ENCODE data around the gene AHRR. TPM values are rescaled to one million over a fixed set of nuclear protein-coding genes. Genes with fewer than 3 reads are reported as not detected.

The AHRR gene
- polyA plus RNA-seq, 2 of the 4 experiments (the other 2 are of a cell fraction), result 1.2 to 1.7 TPM

DNA sequence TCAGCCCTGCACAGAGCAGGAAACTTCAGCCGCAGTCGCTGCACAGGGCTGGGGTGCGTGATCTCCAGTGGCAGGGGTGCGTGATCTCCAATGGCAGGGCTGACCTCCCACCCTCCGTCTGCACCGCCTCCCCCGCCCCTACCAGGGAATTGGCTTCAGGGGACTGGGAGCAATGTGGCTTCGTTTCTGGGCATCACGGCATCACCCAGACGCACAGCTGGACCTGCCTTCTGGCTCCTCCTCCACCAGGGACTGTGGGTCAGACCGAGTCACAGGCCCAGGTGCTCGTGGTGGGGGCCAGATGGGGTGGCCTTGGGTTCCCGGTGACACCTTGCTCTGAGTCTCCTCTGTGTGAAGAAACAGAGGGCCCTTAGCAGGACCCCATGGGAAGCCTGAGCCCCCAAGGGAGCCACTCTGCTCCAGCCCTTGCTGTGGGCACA, 51.1 kb downstream of the AHRR start:
- no peak for TF ChIP-seq TP53 (CRISPR knock-in tag; IDR thresholded peaks at IDR 0.05)
- no peak for FAIRE-seq
- no peak for DNase-seq (ENCODE audit: low read depth in 1 of 2, low spot score in 1 of 2)
- 92% methylated on average over 9 of the region's 13 CpGs for WGBS (ENCODE audit: missing lambda C conversion rate)
- Histone ChIP-seq H3K4me1 (peaks cover 14% of the 10 kb centered on the region; the same call in 2 of the 3 replicates), H3K9me3 (no peaks in the 10 kb centered on the region), H3K4me2 (no peak overlapping the region), H3K27ac (0 out of 6 replicates have a peak overlapping the region, but pooled peaks of 1 of the 2 experiments have one; percentile 95), H3K4me3 (no peak overlapping the region)
- ChIA-PET CTCF (no interaction called here), POLR2A (no interaction called here)
- ATAC-seq, result no peak

DNA sequence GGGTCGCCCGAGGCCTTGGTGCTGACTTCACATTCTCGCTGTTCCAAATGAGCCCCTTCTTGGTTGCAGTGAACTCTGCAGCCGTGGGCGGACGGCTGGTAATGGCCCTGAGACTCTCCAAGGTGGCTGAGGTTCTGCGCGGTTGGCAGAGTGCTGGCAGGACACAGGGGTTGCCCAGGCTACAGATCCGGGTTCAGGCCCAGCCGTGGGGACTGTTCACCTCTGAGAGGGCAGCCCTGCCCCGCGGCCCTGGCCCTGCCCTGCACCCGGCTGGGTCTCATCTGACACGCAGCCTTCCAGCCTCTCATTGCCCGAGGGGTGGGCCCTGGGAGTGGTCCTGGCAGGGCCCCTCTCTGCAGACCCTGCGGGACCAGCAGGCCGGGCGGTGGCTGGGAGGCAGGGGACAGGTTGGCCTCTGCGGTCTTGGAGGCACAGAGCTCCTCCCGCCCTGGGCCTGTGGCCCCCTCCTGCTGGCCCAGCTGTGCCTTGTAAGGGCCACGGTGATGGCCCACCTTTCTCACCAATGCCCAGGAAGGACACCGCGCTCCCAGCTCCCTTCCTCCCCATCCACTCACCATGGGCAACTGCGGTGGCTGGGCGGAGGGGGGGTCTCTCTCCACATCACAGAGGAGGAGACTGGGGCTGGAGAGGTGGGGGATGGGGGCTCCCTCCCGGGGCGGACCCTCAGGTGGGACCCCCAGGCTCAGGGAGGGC, 51.6 kb downstream of the AHRR start:
- WGBS (ENCODE audit: missing lambda C conversion rate), result 85% methylated on average over 5 of the region's 27 CpGs
- ChIA-PET CTCF (interaction anchor here (0.6 to 1.7 kb wide), 2 partner anchors 56 to 58 kb away, joined by 3 to 6 read pairs; no protein-coding TSS in a partner anchor), POLR2A (no interaction called here)
- Histone ChIP-seq H3K4me1 (peaks cover 14% of the 10 kb centered on the region; the same call in 2 of the 3 replicates), H3K4me3 (peak overlapping the region; percentile 79), H3K9me3 (no peaks in the 10 kb centered on the region), H3K27ac (peak overlapping the region; percentile 78 to 95), H3K4me2 (peak overlapping the region; percentile 100)
- FAIRE-seq (no peak), ATAC-seq (peak in 1 of 2 experiments; percentile 23; a peak in 3 of 6 replicates), DNase-seq (ENCODE audit: low read depth in 1 of 2, low spot score in 1 of 2) (no peak)
- no peak for TF ChIP-seq TP53 (CRISPR knock-in tag; IDR thresholded peaks at IDR 0.05)
- TF ChIP-seq KDM5A (IDR thresholded peaks at IDR 0.05), result no peak
- TF ChIP-seq ZC3H11A (IDR thresholded peaks at IDR 0.05), result no peak
- TF ChIP-seq RFX5 (IDR thresholded peaks at IDR 0.05), result no peak
- no peak for TF ChIP-seq BHLHE40 (IDR thresholded peaks at IDR 0.05; ENCODE audit: low read depth, low read length)
- no peak for TF ChIP-seq CHD4 (IDR thresholded peaks at IDR 0.05; ENCODE audit: borderline replicate concordance)
- TF ChIP-seq RAD21 (conservative IDR thresholded peaks at IDR 0.05 in 1 of 2, IDR thresholded peaks at IDR 0.05 in 1 of 2), result no peak
- TF ChIP-seq PBX3 (IDR thresholded peaks at IDR 0.05), result no peak
- TF ChIP-seq HEYL (CRISPR knock-in tag; IDR thresholded peaks at IDR 0.05), result no peak
- no peak for TF ChIP-seq RARB (CRISPR knock-in tag; IDR thresholded peaks at IDR 0.05)
- TF ChIP-seq EP300 (IDR thresholded peaks at IDR 0.05), result no peak

DNA sequence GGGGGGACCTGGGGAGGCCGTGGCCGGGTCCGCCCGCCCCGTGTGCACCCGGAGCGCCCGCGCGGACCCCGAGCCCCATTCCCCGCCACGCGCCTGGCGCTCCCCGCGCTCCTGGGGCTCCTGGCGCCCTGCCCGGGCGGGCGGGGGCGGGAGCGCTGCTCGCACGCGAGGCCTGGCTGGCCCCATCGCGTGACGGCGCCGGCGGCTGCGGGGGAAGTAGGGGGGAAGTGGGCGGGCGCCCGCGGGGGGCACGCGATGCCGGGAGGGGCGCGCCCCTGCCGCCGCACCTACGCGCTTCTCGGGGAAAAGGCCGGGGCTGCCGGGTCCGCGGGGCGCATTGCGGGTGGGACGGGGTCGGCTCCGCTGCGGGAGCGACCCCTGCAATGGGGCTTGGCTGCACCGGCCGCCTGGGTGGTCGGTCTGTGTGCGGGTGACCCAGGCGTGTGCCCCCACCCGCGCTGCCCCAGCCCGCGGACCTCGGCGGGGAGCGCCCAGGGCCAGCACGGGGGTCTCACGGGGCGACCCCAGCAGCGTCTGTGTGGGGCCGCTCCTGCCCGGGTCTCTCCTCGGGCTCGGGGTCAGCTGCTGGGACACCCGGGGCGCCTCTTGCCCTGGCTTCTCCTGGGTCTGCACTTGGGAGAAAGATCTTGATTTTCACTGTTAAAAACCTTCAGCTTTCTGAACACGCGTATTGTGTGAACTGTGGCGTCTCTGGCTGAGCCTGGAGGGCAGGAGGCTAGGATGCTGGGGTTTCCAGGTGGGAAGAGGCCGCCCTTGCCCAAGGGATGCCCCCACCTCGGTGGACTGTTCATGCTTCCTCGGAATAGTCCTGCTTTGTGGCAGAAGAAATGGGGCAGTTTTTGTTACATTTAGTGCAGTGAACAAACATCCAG, 52.4 kb downstream of the AHRR start:
- ChIA-PET POLR2A (no interaction called here), CTCF (interaction anchor here (1.7 kb wide), 1 partner anchor 57 kb away, joined by 6 read pairs; no protein-coding TSS in a partner anchor)
- Histone ChIP-seq H3K4me1 (peaks cover 14% of the 10 kb centered on the region; the same call in 2 of the 3 replicates), H3K9me3 (no peaks in the 10 kb centered on the region), H3K4me3 (peak overlapping the region; percentile 79), H3K27ac (peak overlapping the region; percentile 78 to 95), H3K4me2 (peak overlapping the region; percentile 100)
- peak in 1 of 2 experiments; percentile 34 for DNase-seq (ENCODE audit: low read depth in 1 of 2, low spot score in 1 of 2)
- peak in 1 of 2 experiments; percentile 9; a peak in 1 of 6 replicates for ATAC-seq
- FAIRE-seq, result no peak
- TF ChIP-seq MAX (IDR thresholded peaks at IDR 0.05) (0 out of 2 replicates have a peak, but pooled peaks have one; percentile 22), BHLHE40 (IDR thresholded peaks at IDR 0.05; ENCODE audit: low read depth, low read length) (peak; percentile 35), FOSL2 (IDR thresholded peaks at IDR 0.05) (no peak), FOSL2 (CRISPR knock-in tag; IDR thresholded peaks at IDR 0.05) (no peak)
- WGBS (ENCODE audit: missing lambda C conversion rate), result 28% methylated on average over 7 of the region's 86 CpGs

GRCh38 chr5:374631-375335, 53.3 kb downstream of the AHRR start:
- H3K9me3 ChIP-seq, result no peaks in the 10 kb centered on the region
- peak overlapping the region; percentile 100; the same call in 1 of the 3 replicates for H3K4me2 ChIP-seq
- no peak overlapping the region for H3K4me3 ChIP-seq
- H3K4me1 ChIP-seq, result peaks cover 14% of the 10 kb centered on the region; the same call in 2 of the 3 replicates
- ATAC-seq (no peak), DNase-seq (ENCODE audit: low read depth in 1 of 2, low spot score in 1 of 2) (no peak), FAIRE-seq (no peak)
- 88% methylated on average over 12 of the region's 19 CpGs for WGBS (ENCODE audit: missing lambda C conversion rate)
- H3K27ac ChIP-seq, result peak overlapping the region in 1 of 2 experiments; percentile 95; a peak in 4 of 6 replicates
- ChIA-PET CTCF (interaction anchor here (1.7 kb wide), 1 partner anchor 58 kb away, joined by 6 read pairs; no protein-coding TSS in a partner anchor), POLR2A (no interaction called here)
- TF ChIP-seq HEYL (CRISPR knock-in tag; IDR thresholded peaks at IDR 0.05) (no peak), MYC (IDR thresholded peaks at IDR 0.05; ENCODE audit: borderline replicate concordance, low read length) (no peak), TP53 (CRISPR knock-in tag; IDR thresholded peaks at IDR 0.05) (no peak), ZNF302 (CRISPR knock-in tag; IDR thresholded peaks at IDR 0.05) (no peak), NPAS2 (CRISPR knock-in tag; IDR thresholded peaks at IDR 0.05; ENCODE audit: borderline replicate concordance) (no peak), GATA3 (IDR thresholded peaks at IDR 0.05; ENCODE audit: borderline replicate concordance) (no peak), ZFP36 (IDR thresholded peaks at IDR 0.05; ENCODE audit: borderline replicate concordance, partially characterized antibody) (no peak), RARB (CRISPR knock-in tag; IDR thresholded peaks at IDR 0.05) (no peak), CHD2 (IDR thresholded peaks at IDR 0.05; ENCODE audit: low read length, partially characterized antibody) (no peak), EHMT2 (IDR thresholded peaks at IDR 0.05; ENCODE audit: low read depth) (no peak), MAFK (IDR thresholded peaks at IDR 0.05; ENCODE audit: partially characterized antibody) (no peak), HOXA7 (CRISPR knock-in tag; IDR thresholded peaks at IDR 0.05) (no peak), MAZ (IDR thresholded peaks at IDR 0.05; ENCODE audit: borderline replicate concordance, low read depth, low read length) (no peak)
- TF ChIP-seq, protein P1, sequence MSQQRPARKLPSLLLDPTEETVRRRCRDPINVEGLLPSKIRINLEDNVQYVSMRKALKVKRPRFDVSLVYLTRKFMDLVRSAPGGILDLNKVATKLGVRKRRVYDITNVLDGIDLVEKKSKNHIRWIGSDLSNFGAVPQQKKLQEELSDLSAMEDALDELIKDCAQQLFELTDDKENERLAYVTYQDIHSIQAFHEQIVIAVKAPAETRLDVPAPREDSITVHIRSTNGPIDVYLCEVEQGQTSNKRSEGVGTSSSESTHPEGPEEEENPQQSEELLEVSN (IDR thresholded peaks at IDR 0.05; ENCODE audit: borderline replicate concordance, low read depth), result no peak
